Thyroid gland (tissue), 4 donors: ENCODE data around the gene PTPRG.

Experiments
- CTCF ChIP-seq, 6 experiments: fragments of 200-600 bp in 3 of 6; fragments of 450-650 bp in 3 of 6; sonication (generic) in 3 of 6; IDR thresholded peaks; one replicate each; pipeline ENCODE4 v1.5.1; 2016 to 2019; ENCODE audit warnings: antibody characterized with exemption in 6 of 6, mild to moderate bottlenecking in 2 of 6, inconsistent platforms in 1 of 6, moderate library complexity in 1 of 6
- POLR2A ChIP-seq, 2 donors: fragments of 450-650 bp; IDR thresholded peaks; one replicate each; pipeline ENCODE4 v1.6.1; 2017; ENCODE audit warnings: antibody characterized with exemption in 2 of 2, mild to moderate bottlenecking in 2 of 2, moderate library complexity in 1 of 2

- TF ChIP-seq CTCF (IDR thresholded peaks at IDR 0.05), result no peak
- no peak for TF ChIP-seq POLR2A (IDR thresholded peaks at IDR 0.05)
These were observed 606.3 kb downstream of the PTPRG start for GRCh38 chr3:62167566-62168262.
